ENCODE data around the gene CPEB4. TPM values are rescaled to one million over a fixed set of nuclear protein-coding genes. Genes with fewer than 3 reads are reported as not detected.

The CPEB4 gene
- total and polyA plus RNA-seq, 9 of the 15 experiments (the other 6 are each of a cell fraction or from before 2014, with no cell fraction given): 7.4 to 21.3 (median 12.4) TPM

DNA sequence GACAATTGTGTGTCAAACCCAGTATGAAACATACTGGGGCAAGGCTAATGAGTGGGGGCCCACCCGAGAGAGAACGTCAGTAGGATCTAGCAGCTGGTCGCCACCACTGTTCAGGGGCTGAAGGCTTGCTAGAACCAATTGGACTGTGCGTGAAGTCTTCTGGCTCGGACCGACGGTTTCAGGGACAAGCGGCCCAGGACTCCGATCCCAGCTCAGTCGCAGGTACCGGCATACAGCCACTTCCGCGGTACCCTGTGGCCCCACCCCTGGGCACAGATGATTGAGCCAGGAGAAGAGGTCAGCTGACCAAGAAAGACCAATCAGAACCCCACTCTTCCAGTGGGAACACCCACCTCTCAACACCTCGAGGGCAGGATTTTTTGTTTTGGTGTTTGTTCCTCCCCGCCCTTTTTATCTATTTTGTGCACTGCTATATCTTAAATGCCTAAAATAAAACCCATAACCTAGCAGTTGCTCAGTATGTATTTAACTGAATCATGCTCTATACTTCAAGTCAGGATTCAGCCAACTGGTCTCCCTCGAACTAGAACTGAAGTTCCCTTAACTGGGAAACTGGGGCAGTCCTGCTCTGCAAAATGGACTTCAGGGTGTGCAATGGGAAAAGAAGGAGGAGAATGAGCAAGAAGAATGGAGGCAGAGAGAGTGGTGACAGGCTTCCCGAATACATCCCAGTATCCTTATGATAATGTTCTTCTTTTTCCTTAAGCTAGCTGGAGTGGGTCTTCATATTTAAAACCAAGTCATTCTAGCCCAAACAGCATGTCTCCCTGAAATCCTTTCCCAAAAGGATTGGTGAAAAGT is 21.1 kb upstream of the CPEB4 start (continued):
- TF ChIP-seq, protein P1, sequence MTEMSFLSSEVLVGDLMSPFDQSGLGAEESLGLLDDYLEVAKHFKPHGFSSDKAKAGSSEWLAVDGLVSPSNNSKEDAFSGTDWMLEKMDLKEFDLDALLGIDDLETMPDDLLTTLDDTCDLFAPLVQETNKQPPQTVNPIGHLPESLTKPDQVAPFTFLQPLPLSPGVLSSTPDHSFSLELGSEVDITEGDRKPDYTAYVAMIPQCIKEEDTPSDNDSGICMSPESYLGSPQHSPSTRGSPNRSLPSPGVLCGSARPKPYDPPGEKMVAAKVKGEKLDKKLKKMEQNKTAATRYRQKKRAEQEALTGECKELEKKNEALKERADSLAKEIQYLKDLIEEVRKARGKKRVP (CRISPR knock-in tag; IDR thresholded peaks at IDR 0.05): peak; percentile 4; the same call in 1 of the 2 replicates
- TF ChIP-seq CREBBP (IDR thresholded peaks at IDR 0.05; ENCODE audit: low read depth, low read length): no peak
- no peak for TF ChIP-seq FOXJ3 (CRISPR knock-in tag; IDR thresholded peaks at IDR 0.05)
- TF ChIP-seq, protein P2, sequence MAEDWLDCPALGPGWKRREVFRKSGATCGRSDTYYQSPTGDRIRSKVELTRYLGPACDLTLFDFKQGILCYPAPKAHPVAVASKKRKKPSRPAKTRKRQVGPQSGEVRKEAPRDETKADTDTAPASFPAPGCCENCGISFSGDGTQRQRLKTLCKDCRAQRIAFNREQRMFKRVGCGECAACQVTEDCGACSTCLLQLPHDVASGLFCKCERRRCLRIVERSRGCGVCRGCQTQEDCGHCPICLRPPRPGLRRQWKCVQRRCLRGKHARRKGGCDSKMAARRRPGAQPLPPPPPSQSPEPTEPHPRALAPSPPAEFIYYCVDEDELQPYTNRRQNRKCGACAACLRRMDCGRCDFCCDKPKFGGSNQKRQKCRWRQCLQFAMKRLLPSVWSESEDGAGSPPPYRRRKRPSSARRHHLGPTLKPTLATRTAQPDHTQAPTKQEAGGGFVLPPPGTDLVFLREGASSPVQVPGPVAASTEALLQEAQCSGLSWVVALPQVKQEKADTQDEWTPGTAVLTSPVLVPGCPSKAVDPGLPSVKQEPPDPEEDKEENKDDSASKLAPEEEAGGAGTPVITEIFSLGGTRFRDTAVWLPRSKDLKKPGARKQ (CRISPR knock-in tag; IDR thresholded peaks at IDR 0.05): no peak
- no peak for TF ChIP-seq ZNF232 (CRISPR knock-in tag; IDR thresholded peaks at IDR 0.05)
- TF ChIP-seq SMAD1 (IDR thresholded peaks at IDR 0.05; ENCODE audit: low read depth, low read length, partially characterized antibody): no peak
- TF ChIP-seq, protein P3, sequence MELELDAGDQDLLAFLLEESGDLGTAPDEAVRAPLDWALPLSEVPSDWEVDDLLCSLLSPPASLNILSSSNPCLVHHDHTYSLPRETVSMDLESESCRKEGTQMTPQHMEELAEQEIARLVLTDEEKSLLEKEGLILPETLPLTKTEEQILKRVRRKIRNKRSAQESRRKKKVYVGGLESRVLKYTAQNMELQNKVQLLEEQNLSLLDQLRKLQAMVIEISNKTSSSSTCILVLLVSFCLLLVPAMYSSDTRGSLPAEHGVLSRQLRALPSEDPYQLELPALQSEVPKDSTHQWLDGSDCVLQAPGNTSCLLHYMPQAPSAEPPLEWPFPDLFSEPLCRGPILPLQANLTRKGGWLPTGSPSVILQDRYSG (tag; conservative IDR thresholded peaks at IDR 0.05; ENCODE audit: low read depth): no peak
- TF ChIP-seq ZNF79 (CRISPR knock-in tag; IDR thresholded peaks at IDR 0.05; ENCODE audit: low read depth): no peak
- TF ChIP-seq E2F3 (CRISPR knock-in tag; IDR thresholded peaks at IDR 0.05): 0 out of 2 replicates have a peak, but pooled peaks have one; percentile 7
- no peak for TF ChIP-seq CEBPG (CRISPR knock-in tag; IDR thresholded peaks at IDR 0.05)
- no peak for TF ChIP-seq CEBPG (tag; conservative IDR thresholded peaks at IDR 0.05 in 1 of 2, IDR thresholded peaks at IDR 0.05 in 1 of 2)
- TF ChIP-seq YY1 (IDR thresholded peaks at IDR 0.05; ENCODE audit: borderline replicate concordance in 1 of 3, control insufficient read depth in 1 of 3, extremely low read depth in 1 of 3, insufficient read depth in 3 of 3, insufficient read length in 1 of 3, insufficient replicate concordance in 2 of 3, low read depth in 1 of 3, low read length in 2 of 3): peak in 1 of 3 experiments; percentile 52
- TF ChIP-seq, protein P4, sequence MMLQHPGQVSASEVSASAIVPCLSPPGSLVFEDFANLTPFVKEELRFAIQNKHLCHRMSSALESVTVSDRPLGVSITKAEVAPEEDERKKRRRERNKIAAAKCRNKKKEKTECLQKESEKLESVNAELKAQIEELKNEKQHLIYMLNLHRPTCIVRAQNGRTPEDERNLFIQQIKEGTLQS (IDR thresholded peaks at IDR 0.05): no peak
- TF ChIP-seq, protein P4 (CRISPR knock-in tag; conservative IDR thresholded peaks at IDR 0.05): no peak
- no peak for TF ChIP-seq MTA3 (IDR thresholded peaks at IDR 0.05; ENCODE audit: borderline replicate concordance)
- TF ChIP-seq, protein P5, sequence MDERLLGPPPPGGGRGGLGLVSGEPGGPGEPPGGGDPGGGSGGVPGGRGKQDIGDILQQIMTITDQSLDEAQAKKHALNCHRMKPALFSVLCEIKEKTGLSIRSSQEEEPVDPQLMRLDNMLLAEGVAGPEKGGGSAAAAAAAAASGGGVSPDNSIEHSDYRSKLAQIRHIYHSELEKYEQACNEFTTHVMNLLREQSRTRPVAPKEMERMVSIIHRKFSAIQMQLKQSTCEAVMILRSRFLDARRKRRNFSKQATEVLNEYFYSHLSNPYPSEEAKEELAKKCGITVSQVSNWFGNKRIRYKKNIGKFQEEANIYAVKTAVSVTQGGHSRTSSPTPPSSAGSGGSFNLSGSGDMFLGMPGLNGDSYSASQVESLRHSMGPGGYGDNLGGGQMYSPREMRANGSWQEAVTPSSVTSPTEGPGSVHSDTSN (CRISPR knock-in tag; IDR thresholded peaks at IDR 0.05; ENCODE audit: low read depth): no peak
- TF ChIP-seq, protein P5 (tag; conservative IDR thresholded peaks at IDR 0.05; ENCODE audit: low read depth): peak; percentile 72
- TF ChIP-seq, protein P6, sequence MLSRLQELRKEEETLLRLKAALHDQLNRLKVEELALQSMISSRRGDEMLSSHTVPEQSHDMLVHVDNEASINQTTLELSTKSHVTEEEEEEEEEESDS (CRISPR knock-in tag; IDR thresholded peaks at IDR 0.05): no peak
